Measurements from ENCODE around the gene NR3C1. TPM values are rescaled to one million over a fixed set of nuclear protein-coding genes. Genes with fewer than 3 reads are reported as not detected.
A peak's percentile ranks its signal among the peaks of the same experiment; 100 is the strongest.

The NR3C1 gene
- total RNA-seq, 2 donors from 2014 or later = 56.5 to 58.1 TPM

- H3K36me3 ChIP-seq = no peaks in the 10 kb centered on the region
- ATAC-seq (ENCODE audit: insufficient number of reproducible peaks, low FRiP score, low read depth) (no peak), DNase-seq (ENCODE audit: low spot score) (no peak)
- H3K27ac ChIP-seq = no peak overlapping the region
- H3K9me3 ChIP-seq = no peaks in the 10 kb centered on the region
- H3K4me1 ChIP-seq (ENCODE audit: control insufficient read depth in 1 of 2, low read depth in 2 of 2) = no peaks in the 10 kb centered on the region
- no peak for TF ChIP-seq CTCF (IDR thresholded peaks at IDR 0.05)
- H3K27me3 ChIP-seq (replicated peaks; ENCODE audit: insufficient read depth) = no peaks in the 10 kb centered on the region
- H3K4me3 ChIP-seq = no peak overlapping the region
Observed at GRCh38 chr5:143412661-143413342, 9.3 kb upstream of the NR3C1 start.

GRCh38 chr5:143409926-143410325 is 6.4 kb upstream of the NR3C1 start:
- H3K4me3 ChIP-seq = no peak overlapping the region
- no peaks in the 10 kb centered on the region for H3K9me3 ChIP-seq
- H3K36me3 ChIP-seq = no peaks in the 10 kb centered on the region
- TF ChIP-seq CTCF (IDR thresholded peaks at IDR 0.05) = no peak
- DNase-seq (ENCODE audit: low spot score) (no peak), ATAC-seq (ENCODE audit: insufficient number of reproducible peaks, low FRiP score, low read depth) (no peak)
- no peaks in the 10 kb centered on the region for H3K27me3 ChIP-seq (replicated peaks; ENCODE audit: insufficient read depth)
- H3K4me1 ChIP-seq (ENCODE audit: control insufficient read depth in 1 of 2, low read depth in 2 of 2) = no peaks in the 10 kb centered on the region
- no peak overlapping the region for H3K27ac ChIP-seq

- no peaks in the 10 kb centered on the region for H3K27me3 ChIP-seq (replicated peaks; ENCODE audit: insufficient read depth)
- TF ChIP-seq CTCF (IDR thresholded peaks at IDR 0.05) = no peak
- H3K36me3 ChIP-seq = no peaks in the 10 kb centered on the region
- H3K9me3 ChIP-seq = no peaks in the 10 kb centered on the region
- no peak for DNase-seq (ENCODE audit: low spot score)
- no peak overlapping the region for H3K4me3 ChIP-seq
- no peak for ATAC-seq (ENCODE audit: insufficient number of reproducible peaks, low FRiP score, low read depth)
- peaks cover 3 to 6% of the 10 kb centered on the region in 2 donors for H3K4me1 ChIP-seq (ENCODE audit: control insufficient read depth in 1 of 2, low read depth in 2 of 2)
- H3K27ac ChIP-seq = no peak overlapping the region
Observed at GRCh38 chr5:143406408-143406807, 2.9 kb upstream of the NR3C1 start.

GRCh38 chr5:143405849-143406098 is 2.3 kb upstream of the NR3C1 start:
- no peaks in the 10 kb centered on the region for H3K36me3 ChIP-seq
- peak overlapping the region; percentile 93 for H3K4me3 ChIP-seq
- DNase-seq (ENCODE audit: low spot score) (no peak), ATAC-seq (ENCODE audit: insufficient number of reproducible peaks, low FRiP score, low read depth) (no peak)
- no peak for TF ChIP-seq CTCF (IDR thresholded peaks at IDR 0.05)
- no peaks in the 10 kb centered on the region for H3K9me3 ChIP-seq
- no peaks in the 10 kb centered on the region for H3K27me3 ChIP-seq (replicated peaks; ENCODE audit: insufficient read depth)
- peaks cover 3 to 12% of the 10 kb centered on the region in 2 donors for H3K4me1 ChIP-seq (ENCODE audit: control insufficient read depth in 1 of 2, low read depth in 2 of 2)
- peak overlapping the region; percentile 95 to 97 for H3K27ac ChIP-seq

GRCh38 chr5:143405063-143405848 is 1.8 kb upstream of the NR3C1 start:
- Histone ChIP-seq H3K9me3 (no peaks in the 10 kb centered on the region), H3K27ac (peak overlapping the region; percentile 95 to 97), H3K4me1 (ENCODE audit: control insufficient read depth in 1 of 2, low read depth in 2 of 2) (peaks cover 3 to 17% of the 10 kb centered on the region in 2 donors), H3K27me3 (replicated peaks; ENCODE audit: insufficient read depth) (no peaks in the 10 kb centered on the region), H3K36me3 (no peaks in the 10 kb centered on the region), H3K4me3 (peak overlapping the region; percentile 93)
- ATAC-seq (ENCODE audit: insufficient number of reproducible peaks, low FRiP score, low read depth) (peak; percentile 22), DNase-seq (ENCODE audit: low spot score) (peak; percentile 58)
- TF ChIP-seq CTCF (IDR thresholded peaks at IDR 0.05) = peak; percentile 11
